ENCODE data around the gene RAB6A. TPM values are rescaled to one million over a fixed set of nuclear protein-coding genes. Genes with fewer than 3 reads are reported as not detected.
"Not testable (repeated sequence)": the region's sequence is repeated elsewhere in the genome, so short reads cannot be mapped to it uniquely, and the experiment has no call there.

Gene RAB6A
- total RNA-seq, 2 donors from 2014 or later: 179 to 247 TPM

GRCh38 chr11:73783483-73784020 lies 22.7 kb upstream of the RAB6A start:
- peaks cover 8% of the 10 kb centered on the region in 2 donors for H3K4me1 ChIP-seq (ENCODE audit: control insufficient read depth in 1 of 2, low read depth in 2 of 2)
- no peaks in the 10 kb centered on the region for H3K9me3 ChIP-seq
- no peaks in the 10 kb centered on the region for H3K27me3 ChIP-seq (replicated peaks; ENCODE audit: insufficient read depth)
- H3K4me3 ChIP-seq: no peak overlapping the region
- no peak for ATAC-seq (ENCODE audit: insufficient number of reproducible peaks, low FRiP score, low read depth)
- no peak overlapping the region for H3K27ac ChIP-seq
- DNase-seq (ENCODE audit: low spot score): no peak
- no peak for TF ChIP-seq CTCF (IDR thresholded peaks at IDR 0.05)
- H3K36me3 ChIP-seq: no peaks in the 10 kb centered on the region

GRCh38 chr11:73781303-73781702 lies 20.4 kb upstream of the RAB6A start:
- Histone ChIP-seq H3K27ac (no peak overlapping the region), H3K4me3 (no peak overlapping the region), H3K27me3 (replicated peaks; ENCODE audit: insufficient read depth) (no peaks in the 10 kb centered on the region), H3K4me1 (ENCODE audit: control insufficient read depth in 1 of 2, low read depth in 2 of 2) (peaks cover 0 to 4% of the 10 kb centered on the region in 2 donors), H3K9me3 (no peaks in the 10 kb centered on the region), H3K36me3 (no peaks in the 10 kb centered on the region)
- DNase-seq (ENCODE audit: low spot score): no peak
- no peak for TF ChIP-seq CTCF (IDR thresholded peaks at IDR 0.05)
- no peak for ATAC-seq (ENCODE audit: insufficient number of reproducible peaks, low FRiP score, low read depth)

DNA sequence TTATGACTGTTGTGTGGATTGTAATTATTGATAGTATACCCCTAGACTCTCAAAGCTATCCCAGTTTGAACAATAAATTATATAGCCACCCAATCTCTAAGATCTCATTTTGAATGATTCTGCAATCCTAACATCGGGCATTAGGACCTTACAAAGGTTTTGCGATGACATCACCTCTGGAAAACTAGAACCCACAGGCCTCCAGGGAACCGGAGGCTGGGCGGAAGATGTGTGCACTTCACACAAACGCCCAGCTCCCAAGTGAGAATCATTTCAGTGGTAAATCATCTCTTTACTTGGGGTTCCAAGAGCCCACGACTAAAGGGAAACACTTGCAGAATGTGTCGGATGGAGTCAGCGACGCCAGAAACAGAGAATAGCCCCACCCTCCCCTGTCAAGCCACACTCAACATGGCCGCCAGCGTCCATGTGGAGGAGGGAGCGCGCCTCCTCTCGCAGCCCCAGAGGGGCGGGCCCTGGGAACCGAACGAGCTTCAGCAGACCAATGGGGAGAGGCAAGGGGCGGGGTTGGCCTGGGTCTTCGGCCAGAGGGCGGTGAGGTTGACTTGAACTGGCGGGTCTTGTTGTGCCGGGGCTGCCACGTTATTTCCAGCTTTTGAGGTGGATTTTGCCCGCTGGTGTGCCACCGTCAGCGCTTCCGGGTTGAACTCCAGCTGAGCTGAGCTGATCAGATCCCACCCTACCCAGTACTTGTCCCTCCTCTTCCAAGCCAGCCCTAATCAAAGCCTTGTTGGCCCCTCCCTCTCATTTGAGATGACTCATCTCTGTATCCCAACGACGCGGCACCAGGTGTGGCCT lies 18.4 kb upstream of the RAB6A start:
- Histone ChIP-seq H3K4me3 (peak overlapping the region; percentile 81), H3K27ac (peak overlapping the region; percentile 85 to 93), H3K27me3 (replicated peaks; ENCODE audit: insufficient read depth) (no peaks in the 10 kb centered on the region), H3K9me3 (no peaks in the 10 kb centered on the region), H3K36me3 (no peaks in the 10 kb centered on the region), H3K4me1 (ENCODE audit: control insufficient read depth in 1 of 2, low read depth in 2 of 2) (peaks cover 0 to 4% of the 10 kb centered on the region in 2 donors)
- no peak for TF ChIP-seq CTCF (IDR thresholded peaks at IDR 0.05)
- ATAC-seq (ENCODE audit: insufficient number of reproducible peaks, low FRiP score, low read depth) (peak; percentile 99), DNase-seq (ENCODE audit: low spot score) (peak; percentile 97)

DNA sequence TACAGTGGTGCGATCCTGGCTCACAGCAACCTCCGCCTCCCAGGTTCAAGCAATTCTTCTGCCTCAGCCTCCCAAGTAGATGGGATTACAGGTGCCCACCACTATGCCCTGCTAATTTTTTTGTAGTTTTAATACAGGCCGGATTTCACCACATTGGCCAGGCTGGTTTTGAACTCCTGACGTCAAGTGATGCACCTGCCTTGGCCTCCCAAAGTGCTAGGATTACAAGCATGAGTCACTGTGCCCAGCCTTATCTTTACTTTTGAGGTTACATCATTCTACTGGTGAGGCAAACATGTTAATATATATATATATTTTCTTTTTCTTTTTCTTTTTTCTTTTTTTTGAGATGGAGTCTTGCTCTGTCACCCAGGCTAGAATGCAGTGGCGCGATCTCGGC lies 9.9 kb upstream of the RAB6A start:
- H3K27me3 ChIP-seq (replicated peaks; ENCODE audit: insufficient read depth); H3K36me3 ChIP-seq; H3K27ac ChIP-seq; H3K4me3 ChIP-seq; H3K9me3 ChIP-seq; H3K4me1 ChIP-seq (ENCODE audit: control insufficient read depth in 1 of 2, low read depth in 2 of 2); DNase-seq (ENCODE audit: low spot score); ATAC-seq (ENCODE audit: insufficient number of reproducible peaks, low FRiP score, low read depth): not testable (repeated sequence)

GRCh38 chr11:73766763-73767162 lies 5.9 kb upstream of the RAB6A start:
- ATAC-seq (ENCODE audit: insufficient number of reproducible peaks, low FRiP score, low read depth): no peak
- no peaks in the 10 kb centered on the region for H3K9me3 ChIP-seq
- H3K27me3 ChIP-seq (replicated peaks; ENCODE audit: insufficient read depth): no peaks in the 10 kb centered on the region
- TF ChIP-seq CTCF (IDR thresholded peaks at IDR 0.05): no peak
- H3K27ac ChIP-seq: no peak overlapping the region
- no peaks in the 10 kb centered on the region for H3K36me3 ChIP-seq
- no peaks in the 10 kb centered on the region for H3K4me1 ChIP-seq (ENCODE audit: control insufficient read depth in 1 of 2, low read depth in 2 of 2)
- H3K4me3 ChIP-seq: no peak overlapping the region
- no peak for DNase-seq (ENCODE audit: low spot score)
